EH (cell line): Measurements from ENCODE around the gene LMOD3.

Source experiments
- DNase-seq: peaks from one replicate; pipeline ENCODE4 v3.0.0-alpha.2; 2015; ENCODE audit warnings: low read depth

LMOD3 gene

GRCh38 chr3:69122403-69122802 is at the start of gene LMOD3:
Gene LMOD3, minus strand, starts transcription at chr3:69122595. Its CDS starts 209 bp downstream, at chr3:69122386.
- DNase-seq = no peak

- no peak for DNase-seq
These were observed 49.7 kb upstream of the LMOD3 start for GRCh38 chr3:69172058-69172457.

- DNase-seq = no peak
These were observed 44.1 kb upstream of the LMOD3 start for GRCh38 chr3:69166446-69166845.

- DNase-seq = no peak
These were observed 43.3 kb upstream of the LMOD3 start for GRCh38 chr3:69165744-69166143.

GRCh38 chr3:69164296-69164695 is 41.9 kb upstream of the LMOD3 start:
- no peak for DNase-seq

- DNase-seq = no peak
These were observed 40.0 kb upstream of the LMOD3 start for GRCh38 chr3:69162308-69162980.

GRCh38 chr3:69161587-69162307 is 39.4 kb upstream of the LMOD3 start:
- peak; percentile 63 for DNase-seq

- no peak for DNase-seq
These were observed 38.1 kb upstream of the LMOD3 start for GRCh38 chr3:69160525-69160924.

- DNase-seq = no peak
These were observed 37.7 kb upstream of the LMOD3 start for GRCh38 chr3:69160107-69160506.

GRCh38 chr3:69149586-69149985 is 27.2 kb upstream of the LMOD3 start:
- no peak for DNase-seq

GRCh38 chr3:69145688-69146087 is 23.3 kb upstream of the LMOD3 start:
- no peak for DNase-seq

GRCh38 chr3:69144631-69145245 is 22.3 kb upstream of the LMOD3 start:
- DNase-seq = no peak

GRCh38 chr3:69143612-69144011 is 21.2 kb upstream of the LMOD3 start:
- DNase-seq = peak; percentile 15

- DNase-seq = no peak
These were observed 20.5 kb upstream of the LMOD3 start for GRCh38 chr3:69142797-69143454.

- DNase-seq = peak; percentile 19
These were observed 19.7 kb upstream of the LMOD3 start for GRCh38 chr3:69142090-69142489.

GRCh38 chr3:69141313-69141712 is 18.9 kb upstream of the LMOD3 start:
- no peak for DNase-seq

GRCh38 chr3:69137412-69137811 is 15.0 kb upstream of the LMOD3 start:
- no peak for DNase-seq

- no peak for DNase-seq
These were observed 14.6 kb upstream of the LMOD3 start for GRCh38 chr3:69137005-69137404.

GRCh38 chr3:69130689-69131088 is 8.3 kb upstream of the LMOD3 start:
- DNase-seq = no peak

- DNase-seq = peak; percentile 42
These were observed 7.1 kb upstream of the LMOD3 start for GRCh38 chr3:69129531-69129930.

- DNase-seq = no peak
These were observed 6.1 kb upstream of the LMOD3 start for GRCh38 chr3:69128509-69128908.

- no peak for DNase-seq
These were observed 4.6 kb upstream of the LMOD3 start for GRCh38 chr3:69126999-69127398.

GRCh38 chr3:69126216-69126615 is 3.8 kb upstream of the LMOD3 start:
- DNase-seq = no peak
